Bronchial epithelial cell (primary cell): ENCODE results near the gene PLPP2. TPM values are rescaled to one million over a fixed set of nuclear protein-coding genes. Genes with fewer than 3 reads are reported as not detected.

Source experiments
- DNase-seq: peaks from one replicate; pipeline ENCODE4 v3.0.0-alpha.2; 2010; ENCODE audit warnings: low read depth
- FAIRE-seq: peaks from 2 replicates; lab custom pipeline; 2011; peaks lifted over from hg19 to GRCh38; lab: Jason Lieb, UNC
- H3K27me3 ChIP-seq: 2 replicates; pipeline ENCODE4 v1.5.1; 2011; ENCODE audit warnings: low read length; ENCODE audit not compliant: control insufficient read depth, insufficient read depth
- H3K36me3 ChIP-seq: 2 replicates; pipeline ENCODE4 v1.5.1; 2011; ENCODE audit warnings: low read length; ENCODE audit not compliant: control insufficient read depth, insufficient read depth
- H3K4me3 ChIP-seq: 2 replicates; pipeline ENCODE4 v1.5.1; 2011; ENCODE audit warnings: mild to moderate bottlenecking, low read depth, low read length, control low read depth
- total RNA-seq: library from RNA; depleted of rRNA; stranded (reverse); fragments of >200 nt; gene quantifications from 2 replicates; pipeline ENCODE4 v1.2.1, GENCODE V29; 2014
- TF ChIP-seq, protein P1 (sequence below): IDR thresholded peaks from 2 replicates; pipeline ENCODE4 v1.5.1; 2011; ENCODE audit warnings: mild to moderate bottlenecking, moderate library complexity, low read length, control low read depth, inconsistent platforms; ENCODE audit not compliant: insufficient read depth, severe bottlenecking

Gene PLPP2
- total RNA-seq, 1 donor from 2014 or later, result 39.8 TPM

DNA sequence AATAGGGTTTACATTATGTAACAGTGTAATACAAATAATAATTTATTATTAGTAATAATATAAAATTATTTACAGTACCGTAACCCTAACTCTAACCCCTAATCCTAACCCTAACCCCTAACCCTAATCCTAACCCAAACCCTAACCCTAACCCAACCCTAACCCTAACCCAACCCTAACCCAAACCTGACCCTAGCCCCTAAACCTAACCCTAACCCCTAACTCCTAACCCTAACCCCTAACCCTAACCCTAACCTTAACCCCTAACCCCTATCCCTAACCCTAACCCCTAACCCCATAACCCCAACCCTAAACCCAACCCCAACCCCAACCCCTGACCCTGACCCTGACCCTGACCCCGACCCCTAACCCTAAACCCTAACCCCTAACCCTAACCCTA lies 45.7 kb downstream of the PLPP2 start:
- FAIRE-seq, result no peak

More for the DNA sequence above, 45.7 kb downstream of the PLPP2 start:
- TF ChIP-seq, protein P1, sequence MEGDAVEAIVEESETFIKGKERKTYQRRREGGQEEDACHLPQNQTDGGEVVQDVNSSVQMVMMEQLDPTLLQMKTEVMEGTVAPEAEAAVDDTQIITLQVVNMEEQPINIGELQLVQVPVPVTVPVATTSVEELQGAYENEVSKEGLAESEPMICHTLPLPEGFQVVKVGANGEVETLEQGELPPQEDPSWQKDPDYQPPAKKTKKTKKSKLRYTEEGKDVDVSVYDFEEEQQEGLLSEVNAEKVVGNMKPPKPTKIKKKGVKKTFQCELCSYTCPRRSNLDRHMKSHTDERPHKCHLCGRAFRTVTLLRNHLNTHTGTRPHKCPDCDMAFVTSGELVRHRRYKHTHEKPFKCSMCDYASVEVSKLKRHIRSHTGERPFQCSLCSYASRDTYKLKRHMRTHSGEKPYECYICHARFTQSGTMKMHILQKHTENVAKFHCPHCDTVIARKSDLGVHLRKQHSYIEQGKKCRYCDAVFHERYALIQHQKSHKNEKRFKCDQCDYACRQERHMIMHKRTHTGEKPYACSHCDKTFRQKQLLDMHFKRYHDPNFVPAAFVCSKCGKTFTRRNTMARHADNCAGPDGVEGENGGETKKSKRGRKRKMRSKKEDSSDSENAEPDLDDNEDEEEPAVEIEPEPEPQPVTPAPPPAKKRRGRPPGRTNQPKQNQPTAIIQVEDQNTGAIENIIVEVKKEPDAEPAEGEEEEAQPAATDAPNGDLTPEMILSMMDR, result no peak
- DNase-seq, result no peak
- Histone ChIP-seq H3K36me3 (no peaks in the 10 kb centered on the region), H3K4me3 (no peak overlapping the region), H3K27me3 (no peaks in the 10 kb centered on the region)

Other genes starting within 250 kb of the PLPP2 start
- not detected in 2 replicates for gene OR4F17, start 184.3 kb downstream of the PLPP2 start, total RNA-seq
- gene MIER2, start 53.4 kb upstream of the PLPP2 start, total RNA-seq, result 19.0 and 19.6 TPM in 2 replicates
- gene C2CD4C, start 117.7 kb upstream of the PLPP2 start, total RNA-seq, result 0.26 TPM in 2 replicates
- under 0.01 and 0.51 TPM in 2 replicates for gene SHC2, start 169.6 kb upstream of the PLPP2 start, total RNA-seq
- not detected in 2 replicates for gene MADCAM1, start 205.1 kb upstream of the PLPP2 start, total RNA-seq
- 16.8 and 23.2 TPM in 2 replicates for gene TPGS1, start 216.1 kb upstream of the PLPP2 start, total RNA-seq
- 143 and 169 TPM in 2 replicates for gene CDC34, start 240.4 kb upstream of the PLPP2 start, total RNA-seq